ENCODE measurements around the gene ARMC7.

GRCh38 chr17:75116737-75117136 is 7.0 kb downstream of the ARMC7 start:
- TF ChIP-seq POLR2A (IDR thresholded peaks at IDR 0.05) (no peak), CTCF (IDR thresholded peaks at IDR 0.05 in 8 of 11, conservative IDR thresholded peaks at IDR 0.05 in 3 of 11) (no peak)

All from spleen (tissue), 7 donors.